Peyer's patch (tissue), 4 donors: ENCODE measurements around the gene OBSCN.

ENCODE experiments used
- CTCF ChIP-seq, 6 experiments: fragments of 450-650 bp in 4 of 6; fragments of 200-600 bp in 2 of 6; sonication (generic) in 1 of 6; IDR thresholded peaks; one replicate each; pipeline ENCODE4 v1.5.1; 2017 to 2019; ENCODE audit warnings: antibody characterized with exemption in 6 of 6, mild to moderate bottlenecking in 3 of 6, moderate library complexity in 1 of 6
- POLR2A ChIP-seq, 2 donors: fragments of 450-650 bp; IDR thresholded peaks; one replicate each; pipeline ENCODE4 v1.5.1; 2017; ENCODE audit warnings: antibody characterized with exemption in 2 of 2, mild to moderate bottlenecking in 2 of 2, moderate library complexity in 2 of 2

GRCh38 chr1:228349701-228350171 is 141.9 kb downstream of the OBSCN start:
- TF ChIP-seq POLR2A (IDR thresholded peaks at IDR 0.05), result no peak
- no peak for TF ChIP-seq CTCF (IDR thresholded peaks at IDR 0.05)
